BJ (cell line): ENCODE measurements around the gene C6orf62. TPM values are rescaled to one million over a fixed set of nuclear protein-coding genes. Genes with fewer than 3 reads are reported as not detected.

Source experiments
- CTCF ChIA-PET: fragments of 350-600 bp; formaldehyde crosslinking; extraction: SDS; loops from one replicate; lab custom pipeline; 2021; ENCODE audit warnings: antibody characterized with exemption, inconsistent platforms; lab: Yijun Ruan, JAX
- POLR2A ChIA-PET: fragments of 300-600 bp; sonication (Branson Sonifier 250); formaldehyde crosslinking; extraction: SDS; loops from one replicate; lab custom pipeline; 2021; ENCODE audit warnings: antibody characterized with exemption; lab: Charles Lee
- DNase-seq: peaks from one replicate; pipeline ENCODE4 v3.0.0-alpha.2; 2011; ENCODE audit warnings: low read depth
- H3K27me3 ChIP-seq: 2 replicates; pipeline ENCODE4 v1.6.0; 2011; ENCODE audit warnings: low read length; ENCODE audit not compliant: control insufficient read depth, insufficient read depth
- H3K36me3 ChIP-seq: 2 replicates; pipeline ENCODE4 v1.5.1; 2011; ENCODE audit warnings: low read length; ENCODE audit not compliant: control insufficient read depth, insufficient read depth
- H3K4me3 ChIP-seq: 2 replicates; pipeline ENCODE4 v1.5.1; 2011; ENCODE audit warnings: low read depth, mild to moderate bottlenecking, control low read depth, low read length
- polyA plus RNA-seq: library from polyadenylated mRNA; depleted of rRNA; stranded (reverse); fragments of >200 nt; gene quantifications from 2 replicates; pipeline ENCODE4 v1.2.3, GENCODE V29; 2011
- TF ChIP-seq, protein P1 (sequence below): IDR thresholded peaks from 2 replicates; pipeline ENCODE4 v1.5.1; 2011; ENCODE audit warnings: low read depth, mild to moderate bottlenecking, control low read depth, inconsistent platforms, low read length, moderate library complexity; ENCODE audit not compliant: insufficient read depth

The C6orf62 gene
- polyA plus RNA-seq, 1 experiment, result 38.9 TPM

- CTCF ChIA-PET, result no interaction called here
- peaks cover 21% of the 10 kb centered on the region; the same call in 1 of the 2 replicates for H3K36me3 ChIP-seq
- no peak for DNase-seq
- POLR2A ChIA-PET, result no interaction called here
- H3K27me3 ChIP-seq, result no peaks in the 10 kb centered on the region
- no peak overlapping the region for H3K4me3 ChIP-seq
- TF ChIP-seq, protein P1, sequence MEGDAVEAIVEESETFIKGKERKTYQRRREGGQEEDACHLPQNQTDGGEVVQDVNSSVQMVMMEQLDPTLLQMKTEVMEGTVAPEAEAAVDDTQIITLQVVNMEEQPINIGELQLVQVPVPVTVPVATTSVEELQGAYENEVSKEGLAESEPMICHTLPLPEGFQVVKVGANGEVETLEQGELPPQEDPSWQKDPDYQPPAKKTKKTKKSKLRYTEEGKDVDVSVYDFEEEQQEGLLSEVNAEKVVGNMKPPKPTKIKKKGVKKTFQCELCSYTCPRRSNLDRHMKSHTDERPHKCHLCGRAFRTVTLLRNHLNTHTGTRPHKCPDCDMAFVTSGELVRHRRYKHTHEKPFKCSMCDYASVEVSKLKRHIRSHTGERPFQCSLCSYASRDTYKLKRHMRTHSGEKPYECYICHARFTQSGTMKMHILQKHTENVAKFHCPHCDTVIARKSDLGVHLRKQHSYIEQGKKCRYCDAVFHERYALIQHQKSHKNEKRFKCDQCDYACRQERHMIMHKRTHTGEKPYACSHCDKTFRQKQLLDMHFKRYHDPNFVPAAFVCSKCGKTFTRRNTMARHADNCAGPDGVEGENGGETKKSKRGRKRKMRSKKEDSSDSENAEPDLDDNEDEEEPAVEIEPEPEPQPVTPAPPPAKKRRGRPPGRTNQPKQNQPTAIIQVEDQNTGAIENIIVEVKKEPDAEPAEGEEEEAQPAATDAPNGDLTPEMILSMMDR, result no peak
Measured at GRCh38 chr6:24709014-24709711, 9.8 kb downstream of the C6orf62 start.

DNA sequence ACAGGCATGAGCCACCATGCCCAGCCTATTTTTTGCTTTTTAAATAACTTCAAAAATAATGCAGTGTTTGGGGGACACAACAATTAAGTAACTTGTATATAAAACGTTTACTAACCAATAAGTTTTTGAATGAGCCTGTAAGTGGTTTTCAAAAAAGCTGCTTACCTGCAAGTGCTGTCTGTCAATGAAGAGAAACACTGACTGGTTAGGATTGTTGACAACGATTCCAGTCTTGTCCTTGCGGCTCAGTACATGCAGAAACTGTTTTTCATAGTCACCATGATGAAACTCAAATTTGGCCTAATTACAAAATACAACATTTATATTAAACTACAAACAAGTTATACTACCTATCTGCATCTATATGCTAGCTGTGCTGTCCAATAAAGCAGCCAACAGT lies 10.3 kb downstream of the C6orf62 start:
- TF ChIP-seq, protein P1, result no peak
- ChIA-PET CTCF (interaction anchor here (0.6 to 0.9 kb wide), 2 partner anchors 17 to 720 kb away, joined by 3 read pairs; no protein-coding TSS in a partner anchor), POLR2A (no interaction called here)
- no peak for DNase-seq
- Histone ChIP-seq H3K27me3 (no peaks in the 10 kb centered on the region), H3K36me3 (peaks cover 19% of the 10 kb centered on the region; the same call in 1 of the 2 replicates), H3K4me3 (no peak overlapping the region)

DNA sequence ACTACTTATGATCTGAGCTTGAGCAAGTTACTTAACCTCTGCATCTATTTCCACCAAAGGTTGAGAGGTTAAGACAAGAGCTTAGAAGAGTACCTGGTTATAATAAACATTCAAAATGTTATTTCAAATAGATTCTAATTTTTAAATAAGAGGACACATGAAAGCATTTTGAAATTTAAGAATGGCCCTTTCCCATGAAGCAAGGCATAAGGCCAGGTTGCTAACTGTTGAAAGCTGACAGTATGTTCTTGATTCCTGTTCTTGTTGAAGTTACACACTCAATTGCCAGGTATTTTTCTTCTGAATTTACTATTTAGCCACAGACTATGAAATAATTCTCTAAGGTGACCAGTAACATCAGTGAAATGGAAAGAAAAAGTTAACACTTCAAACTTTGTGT lies 14.5 kb downstream of the C6orf62 start:
- H3K27me3 ChIP-seq, result no peaks in the 10 kb centered on the region
- TF ChIP-seq, protein P1, result no peak
- H3K36me3 ChIP-seq, result peaks cover 14% of the 10 kb centered on the region; the same call in 1 of the 2 replicates
- POLR2A ChIA-PET, result no interaction called here
- CTCF ChIA-PET, result interaction anchor here (0.8 to 4.0 kb wide), 2 partner anchors 13 to 123 kb away, joined by 3 to 16 read pairs; no protein-coding TSS in a partner anchor
- DNase-seq, result no peak
- H3K4me3 ChIP-seq, result no peak overlapping the region

- H3K36me3 ChIP-seq, result peaks cover 9% of the 10 kb centered on the region; the same call in 1 of the 2 replicates
- DNase-seq, result no peak
- H3K4me3 ChIP-seq, result no peak overlapping the region
- ChIA-PET CTCF (interaction anchor here (1.0 to 4.0 kb wide), 4 partner anchors 11 to 121 kb away, joined by 3 to 16 read pairs (median 4); no protein-coding TSS in a partner anchor), POLR2A (interaction anchor here (1.3 kb wide), 1 partner anchor 15 kb away, joined by 4 read pairs; no protein-coding TSS in a partner anchor)
- no peaks in the 10 kb centered on the region for H3K27me3 ChIP-seq
- TF ChIP-seq, protein P1, result no peak
Measured at GRCh38 chr6:24702720-24703282, 16.2 kb downstream of the C6orf62 start.
